ENCODE data around the gene ATP2B2. TPM values are rescaled to one million over a fixed set of nuclear protein-coding genes. Genes with fewer than 3 reads are reported as not detected.

ATP2B2 gene
- total RNA-seq, 1 donor from 2014 or later = not detected

DNA sequence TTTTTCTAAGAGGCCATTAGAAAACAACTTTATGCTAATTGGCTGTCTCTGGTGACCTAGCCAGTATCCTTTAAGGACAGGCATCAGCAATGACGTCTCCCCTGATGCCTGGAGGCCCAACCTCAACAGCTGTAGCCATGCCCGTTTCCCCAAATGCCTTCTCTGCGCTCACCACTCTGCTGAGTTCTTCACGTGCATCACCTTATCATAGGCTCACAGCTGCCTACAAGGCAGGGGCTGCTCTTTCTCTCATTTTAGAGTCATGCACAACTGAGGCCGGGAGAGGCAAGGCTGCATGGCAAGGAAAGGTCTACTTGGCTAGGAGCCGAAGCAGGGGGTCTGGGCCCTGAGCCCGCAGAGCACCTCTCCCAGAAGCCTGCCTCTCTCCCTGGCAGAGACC lies 140.6 kb downstream of the ATP2B2 start:
- DNase-seq (ENCODE audit: low read depth) = no peak
- H3K27me3 ChIP-seq (ENCODE audit: control insufficient read depth, insufficient read depth, low read length) = peaks cover under 1% of the 10 kb centered on the region
- TF ChIP-seq, protein P1, sequence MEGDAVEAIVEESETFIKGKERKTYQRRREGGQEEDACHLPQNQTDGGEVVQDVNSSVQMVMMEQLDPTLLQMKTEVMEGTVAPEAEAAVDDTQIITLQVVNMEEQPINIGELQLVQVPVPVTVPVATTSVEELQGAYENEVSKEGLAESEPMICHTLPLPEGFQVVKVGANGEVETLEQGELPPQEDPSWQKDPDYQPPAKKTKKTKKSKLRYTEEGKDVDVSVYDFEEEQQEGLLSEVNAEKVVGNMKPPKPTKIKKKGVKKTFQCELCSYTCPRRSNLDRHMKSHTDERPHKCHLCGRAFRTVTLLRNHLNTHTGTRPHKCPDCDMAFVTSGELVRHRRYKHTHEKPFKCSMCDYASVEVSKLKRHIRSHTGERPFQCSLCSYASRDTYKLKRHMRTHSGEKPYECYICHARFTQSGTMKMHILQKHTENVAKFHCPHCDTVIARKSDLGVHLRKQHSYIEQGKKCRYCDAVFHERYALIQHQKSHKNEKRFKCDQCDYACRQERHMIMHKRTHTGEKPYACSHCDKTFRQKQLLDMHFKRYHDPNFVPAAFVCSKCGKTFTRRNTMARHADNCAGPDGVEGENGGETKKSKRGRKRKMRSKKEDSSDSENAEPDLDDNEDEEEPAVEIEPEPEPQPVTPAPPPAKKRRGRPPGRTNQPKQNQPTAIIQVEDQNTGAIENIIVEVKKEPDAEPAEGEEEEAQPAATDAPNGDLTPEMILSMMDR (IDR thresholded peaks at IDR 0.05; ENCODE audit: insufficient read depth, low read length, poor library complexity, severe bottlenecking) = no peak
- no peak overlapping the region for H3K4me3 ChIP-seq (ENCODE audit: low read depth, low read length)
- no peaks in the 10 kb centered on the region for H3K36me3 ChIP-seq (ENCODE audit: control insufficient read depth, insufficient read depth, low read length)

DNA sequence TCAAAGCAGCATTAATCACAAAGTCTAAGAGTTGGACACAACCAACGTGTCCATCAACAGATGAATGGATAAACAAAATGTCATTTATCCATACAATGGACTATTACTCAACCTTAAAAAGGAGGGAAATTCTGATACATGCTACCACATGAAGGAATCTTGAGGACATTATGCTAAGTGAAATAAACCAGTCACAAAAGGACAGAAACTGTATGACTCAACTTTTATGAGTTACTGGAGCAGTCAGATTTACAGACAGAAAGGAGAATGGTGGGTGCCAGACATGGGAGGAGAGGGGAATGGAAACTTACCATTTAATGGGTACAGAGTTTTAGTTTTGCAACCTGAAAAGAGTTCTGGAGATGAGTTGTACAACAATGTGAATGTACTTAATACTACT lies 141.5 kb downstream of the ATP2B2 start:
- TF ChIP-seq, protein P1 (IDR thresholded peaks at IDR 0.05; ENCODE audit: insufficient read depth, low read length, poor library complexity, severe bottlenecking) = no peak
- Histone ChIP-seq H3K4me3 (ENCODE audit: low read depth, low read length) (no peak overlapping the region), H3K27me3 (ENCODE audit: control insufficient read depth, insufficient read depth, low read length) (peaks cover 2% of the 10 kb centered on the region), H3K36me3 (ENCODE audit: control insufficient read depth, insufficient read depth, low read length) (no peaks in the 10 kb centered on the region)
- no peak for DNase-seq (ENCODE audit: low read depth)

DNA sequence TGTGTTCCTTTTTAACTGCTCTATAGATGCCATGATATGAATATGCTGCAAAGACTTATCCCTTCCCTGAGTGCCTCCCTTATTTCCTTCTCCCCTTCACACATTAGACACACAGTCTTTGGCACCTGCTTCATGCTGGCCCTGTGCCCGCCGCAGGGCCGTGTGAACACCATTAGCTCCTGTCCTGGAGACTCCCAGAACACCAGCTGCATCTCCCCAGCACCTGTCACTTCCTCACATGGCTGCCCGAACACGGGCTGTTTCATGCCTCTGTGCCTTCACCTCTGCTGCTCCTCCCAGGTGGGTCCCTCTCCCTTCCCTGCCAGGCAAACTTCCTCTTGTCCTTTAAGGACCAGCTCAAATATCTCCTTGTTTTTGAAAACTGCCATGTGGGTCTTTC lies 144.0 kb downstream of the ATP2B2 start:
- no peak for DNase-seq (ENCODE audit: low read depth)
- Histone ChIP-seq H3K4me3 (ENCODE audit: low read depth, low read length) (no peak overlapping the region), H3K36me3 (ENCODE audit: control insufficient read depth, insufficient read depth, low read length) (no peaks in the 10 kb centered on the region), H3K27me3 (ENCODE audit: control insufficient read depth, insufficient read depth, low read length) (peaks cover 2% of the 10 kb centered on the region)
- TF ChIP-seq, protein P1 (IDR thresholded peaks at IDR 0.05; ENCODE audit: insufficient read depth, low read length, poor library complexity, severe bottlenecking) = no peak

DNA sequence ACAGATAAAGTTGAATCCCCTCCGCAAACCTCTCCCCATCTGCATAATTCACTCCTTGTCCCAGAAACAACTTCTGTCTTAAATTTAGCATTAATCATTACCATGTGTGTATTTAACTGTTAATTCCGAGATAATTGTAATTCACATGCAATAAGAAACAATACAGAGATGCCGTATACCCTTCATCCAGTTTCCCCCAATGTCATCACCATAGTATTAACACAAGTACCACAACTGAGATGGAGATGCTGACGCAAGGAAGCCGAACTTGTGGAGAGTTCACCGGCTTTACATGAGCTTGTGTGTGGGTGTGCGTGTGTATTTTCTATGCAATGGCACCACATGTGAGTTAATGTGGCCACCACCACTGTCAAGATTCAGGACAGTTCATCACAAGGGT lies 144.9 kb downstream of the ATP2B2 start:
- TF ChIP-seq, protein P1 (IDR thresholded peaks at IDR 0.05; ENCODE audit: insufficient read depth, low read length, poor library complexity, severe bottlenecking) = no peak
- no peak for DNase-seq (ENCODE audit: low read depth)
- Histone ChIP-seq H3K36me3 (ENCODE audit: control insufficient read depth, insufficient read depth, low read length) (no peaks in the 10 kb centered on the region), H3K4me3 (ENCODE audit: low read depth, low read length) (no peak overlapping the region), H3K27me3 (ENCODE audit: control insufficient read depth, insufficient read depth, low read length) (peaks cover 2% of the 10 kb centered on the region)

DNA sequence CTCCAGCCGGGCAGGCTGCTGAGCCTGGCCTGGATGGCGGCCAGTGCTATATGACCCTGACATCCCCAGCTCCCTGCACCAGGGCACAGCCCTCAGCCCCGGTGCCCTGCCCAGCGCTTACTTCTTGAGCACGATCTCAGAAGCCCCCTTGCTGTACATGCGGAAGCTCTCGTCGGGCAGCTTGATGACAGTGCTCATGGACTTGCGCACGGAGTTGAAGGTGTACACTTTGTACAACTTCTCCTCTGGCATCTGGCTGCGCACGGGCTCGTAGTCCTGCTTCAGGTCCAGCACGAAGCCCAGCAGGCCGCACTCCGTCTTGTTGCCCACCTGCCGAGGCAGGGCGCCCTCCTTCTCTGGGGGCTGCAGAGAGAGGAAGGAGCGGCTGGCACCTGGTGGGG lies 145.6 kb downstream of the ATP2B2 start:
- H3K36me3 ChIP-seq (ENCODE audit: control insufficient read depth, insufficient read depth, low read length) = no peaks in the 10 kb centered on the region
- DNase-seq (ENCODE audit: low read depth) = no peak

More for the DNA sequence above, 145.6 kb downstream of the ATP2B2 start:
- TF ChIP-seq, protein P1 (IDR thresholded peaks at IDR 0.05; ENCODE audit: insufficient read depth, low read length, poor library complexity, severe bottlenecking) = no peak
- Histone ChIP-seq H3K27me3 (ENCODE audit: control insufficient read depth, insufficient read depth, low read length) (peaks cover 2% of the 10 kb centered on the region), H3K4me3 (ENCODE audit: low read depth, low read length) (no peak overlapping the region)
